Duodenal mucosa (tissue), 2 donors: ENCODE results near the gene ELP4.
"Not testable (repeated sequence)": the region's sequence is repeated elsewhere in the genome, so short reads cannot be mapped to it uniquely, and the experiment has no call there.

ENCODE experiments used
- H3K27ac ChIP-seq: one replicate; pipeline ENCODE4 v1.7.0; 2013; ENCODE audit warnings: low read depth, low read length
- H3K27me3 ChIP-seq, 2 donors: one replicate each; pipeline ENCODE4 v1.7.0; 2013; ENCODE audit warnings: low read length in 2 of 2, control low read depth in 1 of 2; ENCODE audit not compliant: insufficient read depth in 2 of 2, control insufficient read depth in 1 of 2
- H3K36me3 ChIP-seq, 2 donors: one replicate each; pipeline ENCODE4 v1.7.0; 2013; ENCODE audit warnings: low read length in 2 of 2, control low read depth in 1 of 2; ENCODE audit not compliant: insufficient read depth in 2 of 2, control insufficient read depth in 1 of 2
- H3K4me1 ChIP-seq, 2 donors: one replicate each; pipeline ENCODE4 v1.7.0; 2013; ENCODE audit warnings: low read length in 2 of 2, control low read depth in 1 of 2; ENCODE audit not compliant: insufficient read depth in 2 of 2, control insufficient read depth in 1 of 2
- H3K4me3 ChIP-seq, 2 donors: one replicate each; pipeline ENCODE4 v1.7.0; 2013; ENCODE audit warnings: low read length in 2 of 2, low read depth in 1 of 2
- H3K9ac ChIP-seq, 2 donors: one replicate each; pipeline ENCODE4 v1.7.0; 2013; ENCODE audit warnings: low read length in 2 of 2, low read depth in 1 of 2
- H3K9me3 ChIP-seq, 2 donors: one replicate each; pipeline ENCODE4 v1.7.0; 2013; ENCODE audit warnings: low read length in 2 of 2, control low read depth in 1 of 2; ENCODE audit not compliant: control insufficient read depth in 1 of 2

Gene ELP4

DNA sequence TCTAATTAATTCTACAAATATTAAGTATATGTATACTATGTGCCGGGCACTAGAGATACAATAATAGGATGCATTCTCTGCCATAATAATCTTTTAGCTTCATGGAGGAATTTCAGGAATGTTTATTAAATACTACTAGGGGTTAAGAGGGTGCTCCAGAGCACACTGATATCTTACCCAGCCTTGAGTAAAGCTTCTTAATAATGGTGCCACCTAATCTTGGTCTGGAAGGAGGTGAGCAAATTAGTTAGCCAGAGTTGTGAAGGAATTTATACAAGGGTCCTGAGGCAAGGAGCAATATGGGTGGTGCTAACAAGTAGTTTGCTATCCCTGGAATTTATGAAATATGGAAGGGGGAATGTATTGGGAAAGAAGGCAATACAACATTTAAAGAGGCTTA lies 21.7 kb downstream of the ELP4 start:
- H3K27ac ChIP-seq: no peak overlapping the region
- H3K27me3 ChIP-seq: no peaks in the 10 kb centered on the region
- no peak overlapping the region for H3K4me3 ChIP-seq
- H3K9ac ChIP-seq: no peak overlapping the region
- peaks cover 0 to 5% of the 10 kb centered on the region in 2 donors for H3K36me3 ChIP-seq
- no peaks in the 10 kb centered on the region for H3K9me3 ChIP-seq
- no peaks in the 10 kb centered on the region for H3K4me1 ChIP-seq

DNA sequence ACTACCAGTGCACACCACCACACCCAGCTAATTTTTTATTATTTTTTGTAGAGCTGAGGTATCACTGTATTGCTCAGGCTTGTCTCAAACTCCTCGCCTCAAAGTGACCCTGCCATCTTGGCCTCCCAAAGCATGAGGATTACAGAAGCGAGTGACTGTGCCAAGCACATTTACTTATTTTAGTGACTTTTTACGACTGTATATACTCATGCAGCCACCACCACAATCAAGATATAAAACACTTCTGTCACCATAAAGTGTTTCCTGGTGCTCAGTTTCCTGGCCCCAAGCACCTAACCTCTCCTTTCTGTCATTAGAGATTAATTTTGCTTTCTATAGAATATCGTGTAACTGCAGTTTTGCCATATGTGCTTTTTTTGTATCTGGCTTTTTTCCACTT lies 25.9 kb downstream of the ELP4 start:
- Histone ChIP-seq H3K4me1 (no peaks in the 10 kb centered on the region), H3K9ac (no peak overlapping the region), H3K4me3 (no peak overlapping the region), H3K27ac (no peak overlapping the region), H3K27me3 (no peaks in the 10 kb centered on the region), H3K36me3 (peaks cover 0 to 5% of the 10 kb centered on the region in 2 donors), H3K9me3 (no peaks in the 10 kb centered on the region)

DNA sequence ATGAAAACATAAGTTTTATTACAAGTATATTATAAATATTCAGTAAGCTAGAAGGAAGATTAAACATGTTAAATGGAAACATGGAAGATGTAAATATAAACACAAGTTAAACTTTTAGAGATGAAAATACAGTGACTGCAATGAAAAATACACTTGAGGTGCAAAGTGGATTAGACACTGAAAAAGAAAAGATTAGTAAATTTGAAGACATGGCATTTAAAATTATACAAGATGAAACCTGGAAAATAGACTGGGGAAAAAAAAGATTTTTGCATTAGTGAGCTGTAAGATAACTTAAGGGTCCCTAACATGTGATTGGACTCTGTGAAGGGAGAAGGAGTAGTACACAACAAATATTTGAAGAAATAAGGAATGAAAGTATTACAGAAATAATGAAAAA lies 33.3 kb downstream of the ELP4 start:
- H3K27me3 ChIP-seq: no peaks in the 10 kb centered on the region
- no peak overlapping the region for H3K9ac ChIP-seq
- H3K27ac ChIP-seq: no peak overlapping the region
- no peaks in the 10 kb centered on the region for H3K4me1 ChIP-seq
- H3K9me3 ChIP-seq: no peaks in the 10 kb centered on the region
- peaks cover 4 to 9% of the 10 kb centered on the region in 2 donors for H3K36me3 ChIP-seq
- no peak overlapping the region for H3K4me3 ChIP-seq

GRCh38 chr11:31555938-31556337 lies 46.4 kb downstream of the ELP4 start:
- Histone ChIP-seq H3K4me1 (peaks cover 3 to 4% of the 10 kb centered on the region in 2 donors), H3K9me3 (no peaks in the 10 kb centered on the region), H3K9ac (no peak overlapping the region), H3K27me3 (no peaks in the 10 kb centered on the region), H3K4me3 (no peak overlapping the region), H3K36me3 (no peaks in the 10 kb centered on the region), H3K27ac (no peak overlapping the region)

DNA sequence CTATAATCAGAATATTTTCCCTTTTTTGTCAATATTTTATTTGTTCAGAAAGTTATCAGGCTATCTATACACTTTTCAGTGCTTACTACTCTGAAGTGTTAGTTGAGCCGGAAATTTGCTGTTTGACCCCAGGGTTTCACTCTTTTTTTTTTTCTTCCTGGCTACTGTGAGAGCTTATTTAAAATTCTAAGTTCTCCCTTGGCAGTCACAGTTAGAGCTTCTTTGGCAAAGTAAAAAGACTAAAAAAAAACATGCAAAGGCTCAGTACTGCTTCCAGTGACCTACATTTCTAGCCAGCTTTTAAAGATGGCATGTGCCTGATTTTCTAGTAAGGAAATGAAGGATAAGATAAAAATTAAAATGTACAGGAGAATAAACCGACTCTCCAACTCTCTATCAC lies 48.4 kb downstream of the ELP4 start:
- Histone ChIP-seq H3K36me3 (no peaks in the 10 kb centered on the region), H3K27ac (no peak overlapping the region), H3K9me3 (no peaks in the 10 kb centered on the region), H3K4me1 (peaks cover 3 to 7% of the 10 kb centered on the region in 2 donors), H3K4me3 (no peak overlapping the region), H3K9ac (no peak overlapping the region), H3K27me3 (no peaks in the 10 kb centered on the region)

DNA sequence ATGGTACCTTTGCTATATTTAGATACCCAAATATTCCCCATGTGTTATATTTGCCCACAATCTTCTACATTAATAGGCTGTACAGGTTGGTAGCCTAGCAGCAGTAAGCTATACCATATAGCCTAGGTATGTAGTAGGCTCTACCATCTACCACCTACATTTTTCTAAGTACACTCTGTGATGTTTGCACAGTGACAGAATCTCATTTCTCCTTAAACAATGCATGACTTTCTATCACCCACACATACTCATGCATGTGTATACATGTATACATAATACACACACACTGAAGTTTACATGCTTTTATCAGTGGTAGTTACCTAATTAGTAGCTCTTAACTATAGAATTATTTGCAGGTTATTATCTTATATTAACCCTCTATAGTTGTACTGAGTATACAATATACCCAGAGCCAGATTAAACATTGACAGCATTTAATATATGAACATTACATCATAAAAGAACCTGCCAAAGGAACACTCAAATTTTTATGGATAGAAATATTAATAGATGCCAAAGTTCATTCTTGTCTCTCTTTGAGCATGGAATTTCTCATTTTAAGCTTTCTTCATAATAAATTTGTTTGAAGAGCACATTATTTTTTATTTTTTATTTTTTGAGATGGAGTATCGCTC lies 51.4 kb downstream of the ELP4 start:
- H3K36me3 ChIP-seq: no peaks in the 10 kb centered on the region
- H3K9me3 ChIP-seq: no peaks in the 10 kb centered on the region
- H3K4me3 ChIP-seq: no peak overlapping the region
- H3K4me1 ChIP-seq: peaks cover 3 to 7% of the 10 kb centered on the region in 2 donors
- no peaks in the 10 kb centered on the region for H3K27me3 ChIP-seq
- no peak overlapping the region for H3K27ac ChIP-seq
- no peak overlapping the region for H3K9ac ChIP-seq

- H3K4me1 ChIP-seq, H3K9ac ChIP-seq, H3K4me3 ChIP-seq, H3K36me3 ChIP-seq, H3K27me3 ChIP-seq, H3K9me3 ChIP-seq, H3K27ac ChIP-seq: not testable (repeated sequence)
These were observed 55.0 kb downstream of the ELP4 start for GRCh38 chr11:31564517-31564916.

- not testable (repeated sequence) for H3K27me3 ChIP-seq, H3K4me1 ChIP-seq, H3K9me3 ChIP-seq, H3K27ac ChIP-seq, H3K36me3 ChIP-seq, H3K4me3 ChIP-seq, H3K9ac ChIP-seq
These were observed 64.6 kb downstream of the ELP4 start for GRCh38 chr11:31574133-31574532.

DNA sequence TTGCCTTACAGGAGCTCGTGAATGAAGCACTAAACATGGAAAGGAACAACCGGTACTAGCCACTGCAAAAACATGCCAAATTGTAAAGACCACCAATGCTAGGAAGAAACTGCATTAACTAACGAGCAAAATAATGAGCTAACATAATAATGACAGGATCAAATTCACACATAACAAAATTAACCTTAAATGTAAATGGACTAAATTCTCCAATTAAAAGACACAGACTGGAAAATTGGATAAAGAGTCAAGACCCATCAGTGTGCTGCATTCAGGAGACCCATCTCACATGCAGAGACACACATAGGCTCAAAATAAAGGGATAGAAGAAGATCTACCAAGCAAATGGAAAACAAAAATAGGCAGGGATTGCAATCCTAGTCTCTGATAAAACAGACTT lies 66.2 kb downstream of the ELP4 start:
- H3K9ac ChIP-seq, H3K27me3 ChIP-seq, H3K4me1 ChIP-seq, H3K9me3 ChIP-seq, H3K27ac ChIP-seq, H3K36me3 ChIP-seq, H3K4me3 ChIP-seq: not testable (repeated sequence)

GRCh38 chr11:31579412-31579811 lies 69.8 kb downstream of the ELP4 start:
- H3K27ac ChIP-seq, H3K9ac ChIP-seq, H3K27me3 ChIP-seq, H3K36me3 ChIP-seq, H3K4me1 ChIP-seq, H3K9me3 ChIP-seq, H3K4me3 ChIP-seq: not testable (repeated sequence)

DNA sequence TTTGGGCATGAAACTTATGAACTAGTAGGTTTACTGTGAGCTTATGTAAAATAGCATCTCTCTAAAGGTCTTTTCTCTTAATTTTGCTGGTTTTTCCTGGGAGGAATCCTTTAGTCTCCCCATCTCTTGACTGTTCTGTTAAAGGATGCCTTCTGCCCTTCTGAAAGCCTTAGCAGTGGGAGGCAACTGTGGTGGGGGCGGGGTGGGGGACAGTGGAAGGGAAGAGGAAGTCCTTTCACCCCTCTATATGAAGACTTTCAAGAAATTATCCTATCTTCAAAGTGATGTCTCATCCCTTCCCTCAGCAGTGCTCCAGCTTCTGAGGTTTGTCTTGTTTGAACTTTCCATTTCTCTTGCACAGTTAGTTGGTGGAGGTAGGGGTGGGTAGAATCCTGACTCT lies 73.1 kb downstream of the ELP4 start:
- H3K4me3 ChIP-seq: no peak overlapping the region
- H3K27me3 ChIP-seq: no peaks in the 10 kb centered on the region
- no peaks in the 10 kb centered on the region for H3K36me3 ChIP-seq

More for the DNA sequence above, 73.1 kb downstream of the ELP4 start:
- no peak overlapping the region for H3K27ac ChIP-seq
- no peaks in the 10 kb centered on the region for H3K4me1 ChIP-seq
- no peaks in the 10 kb centered on the region for H3K9me3 ChIP-seq
- H3K9ac ChIP-seq: no peak overlapping the region
